Raji (cell line): ENCODE measurements around the gene RAB27B.

Experiments
- POLR2A ChIP-seq: IDR thresholded peaks from 2 replicates; pipeline ENCODE4 v1.6.1; 2011; ENCODE audit warnings: low read depth, low read length, control low read depth; ENCODE audit not compliant: insufficient read depth

Gene RAB27B

DNA sequence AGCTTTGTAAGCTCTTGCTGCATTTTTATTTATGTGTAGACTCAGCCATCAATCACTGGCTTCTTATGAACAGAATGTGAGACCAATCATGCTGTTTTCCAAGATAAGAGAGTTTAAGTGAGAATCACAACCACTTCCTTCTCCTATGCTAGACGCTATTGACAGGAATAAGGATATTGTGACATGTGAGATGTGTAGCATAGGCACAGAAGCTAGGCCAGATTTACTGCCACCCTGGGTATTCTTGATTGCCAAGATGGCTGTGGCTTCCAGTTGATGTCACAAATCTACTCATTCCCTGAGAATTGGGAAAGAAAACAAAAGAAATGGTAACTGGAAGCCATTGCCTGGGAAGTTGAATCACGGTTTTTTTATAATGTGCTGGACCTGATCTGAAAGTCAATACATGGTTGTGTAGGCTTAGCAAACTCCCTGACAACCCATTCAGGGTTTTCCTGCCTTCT, 49.9 kb downstream of the RAB27B start:
- TF ChIP-seq POLR2A = no peak

DNA sequence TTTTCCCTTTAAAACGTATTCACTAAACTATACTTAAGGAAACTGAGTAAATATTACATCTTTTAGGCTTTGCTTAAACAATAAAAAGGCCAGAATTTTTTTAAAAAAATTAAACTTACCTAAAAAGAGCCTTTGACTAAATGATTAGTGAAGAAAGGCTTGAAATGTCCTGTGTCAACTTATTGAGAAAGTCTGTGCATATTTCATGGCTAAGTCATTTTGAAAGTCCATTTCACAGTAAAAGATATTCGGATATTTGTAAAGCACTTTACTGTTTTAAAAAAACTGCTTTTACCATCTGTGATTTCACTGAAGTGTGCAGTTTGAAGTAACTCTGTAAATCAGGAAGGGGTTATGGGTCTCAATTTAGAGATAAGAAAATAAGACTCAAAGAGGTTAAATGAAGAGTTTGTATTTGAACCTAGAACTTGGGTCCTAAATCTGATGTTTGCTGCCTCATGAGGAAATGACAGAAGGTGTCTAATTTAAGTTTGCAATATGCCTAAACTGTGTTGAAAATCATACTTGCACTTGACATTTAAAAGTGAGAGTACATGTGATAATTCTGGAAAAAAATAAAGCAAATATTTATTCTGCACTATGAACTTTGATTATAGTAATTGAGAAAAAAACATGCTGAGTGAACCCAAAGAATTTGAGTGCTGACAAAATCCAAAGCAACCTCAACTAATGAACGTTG, 50.5 kb downstream of the RAB27B start:
- no peak for TF ChIP-seq POLR2A

- TF ChIP-seq POLR2A = no peak
Measured at GRCh38 chr18:54879691-54880090, 51.4 kb downstream of the RAB27B start.

- TF ChIP-seq POLR2A = no peak
Measured at GRCh38 chr18:54880395-54881105, 52.3 kb downstream of the RAB27B start.

DNA sequence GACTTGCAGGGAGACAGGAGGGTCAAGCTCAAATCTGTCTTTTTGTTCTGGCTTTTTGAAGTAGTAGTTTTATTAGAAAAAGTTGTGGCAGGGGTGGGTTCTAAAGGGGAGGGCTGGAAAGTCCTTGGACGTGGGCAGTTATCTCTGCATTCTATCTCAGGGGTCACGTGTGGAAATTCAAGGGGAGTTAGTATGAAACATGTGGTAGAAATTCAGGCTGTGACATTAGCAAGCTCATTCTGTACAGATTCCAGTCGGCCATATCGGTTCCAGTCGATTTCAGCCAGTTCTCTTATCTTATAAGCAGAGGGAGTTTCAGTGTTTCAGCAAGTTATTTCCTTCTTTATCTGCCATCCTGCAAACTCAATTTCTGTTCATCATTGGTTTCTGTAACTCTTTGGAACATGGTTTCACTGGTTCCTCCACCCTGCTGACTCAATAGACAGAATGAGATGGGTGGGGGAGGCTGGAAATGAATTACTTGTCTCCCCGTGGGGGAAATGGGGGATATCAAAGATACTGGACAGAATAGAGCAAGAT, 53.0 kb downstream of the RAB27B start:
- TF ChIP-seq POLR2A = no peak

- TF ChIP-seq POLR2A = no peak
Measured at GRCh38 chr18:54882318-54882717, 54.0 kb downstream of the RAB27B start.

GRCh38 chr18:54883816-54884604, 55.7 kb downstream of the RAB27B start:
- no peak for TF ChIP-seq POLR2A

- TF ChIP-seq POLR2A = no peak
Measured at GRCh38 chr18:54888378-54888777, 60.1 kb downstream of the RAB27B start.

GRCh38 chr18:54888933-54889332, 60.7 kb downstream of the RAB27B start:
- no peak for TF ChIP-seq POLR2A

GRCh38 chr18:54899500-54899899, 71.2 kb downstream of the RAB27B start:
- TF ChIP-seq POLR2A = no peak

DNA sequence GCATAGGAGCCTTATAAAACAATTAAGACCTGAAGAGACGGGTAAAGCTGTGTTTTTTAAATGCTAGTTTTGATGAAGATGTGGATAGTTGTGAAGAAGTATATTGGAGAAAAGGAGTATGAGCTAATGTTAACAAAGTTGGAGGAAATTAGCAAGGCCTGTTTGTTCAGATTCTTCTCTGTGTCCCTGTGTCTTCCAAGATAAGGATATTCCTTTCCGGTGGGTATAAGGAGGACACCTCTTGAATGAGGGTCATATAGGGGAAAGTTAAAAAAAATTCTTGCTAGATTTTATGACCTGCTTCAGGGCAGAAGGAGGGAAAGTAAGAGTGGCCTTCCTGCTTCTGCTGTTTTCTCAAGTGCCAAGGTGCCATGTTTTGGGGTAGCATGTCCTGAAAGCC, 72.0 kb downstream of the RAB27B start:
- TF ChIP-seq POLR2A = no peak

DNA sequence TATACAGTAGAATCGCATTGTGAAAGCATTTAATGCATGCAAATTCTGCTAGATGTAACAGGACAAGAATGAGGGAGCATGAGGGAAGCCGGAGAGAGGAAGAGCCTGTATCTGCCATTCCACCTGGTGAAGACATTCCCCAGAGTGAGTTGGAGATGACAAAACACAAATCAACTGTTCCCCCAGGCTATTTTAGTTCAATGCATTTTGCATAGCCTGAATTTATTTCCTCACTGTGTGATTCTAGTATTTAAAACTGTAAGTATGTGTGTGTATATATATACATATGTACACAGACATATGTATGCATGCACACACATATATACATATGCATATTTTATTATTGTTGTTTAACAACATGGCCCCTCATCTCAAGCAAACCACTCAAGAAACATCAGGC, 76.3 kb downstream of the RAB27B start:
- TF ChIP-seq POLR2A = no peak

DNA sequence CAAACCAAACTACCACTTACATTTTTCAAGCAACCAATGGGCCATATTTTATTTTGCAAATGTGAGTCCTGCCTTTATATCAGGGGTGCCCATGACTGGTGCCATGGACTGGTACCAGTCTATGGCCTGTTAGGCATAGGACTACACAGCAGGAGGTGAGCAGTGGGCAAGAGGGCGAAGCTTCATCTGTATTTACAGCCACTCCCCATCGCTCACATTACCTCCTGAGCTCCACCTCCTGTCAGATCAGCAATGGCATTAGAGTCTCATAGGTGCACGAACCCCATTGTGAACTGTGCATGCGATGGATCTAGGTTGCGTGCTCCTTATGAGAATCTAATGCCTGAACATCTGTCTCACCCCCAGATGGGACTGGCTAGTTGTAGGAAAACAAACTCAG, 77.4 kb downstream of the RAB27B start:
- no peak for TF ChIP-seq POLR2A

DNA sequence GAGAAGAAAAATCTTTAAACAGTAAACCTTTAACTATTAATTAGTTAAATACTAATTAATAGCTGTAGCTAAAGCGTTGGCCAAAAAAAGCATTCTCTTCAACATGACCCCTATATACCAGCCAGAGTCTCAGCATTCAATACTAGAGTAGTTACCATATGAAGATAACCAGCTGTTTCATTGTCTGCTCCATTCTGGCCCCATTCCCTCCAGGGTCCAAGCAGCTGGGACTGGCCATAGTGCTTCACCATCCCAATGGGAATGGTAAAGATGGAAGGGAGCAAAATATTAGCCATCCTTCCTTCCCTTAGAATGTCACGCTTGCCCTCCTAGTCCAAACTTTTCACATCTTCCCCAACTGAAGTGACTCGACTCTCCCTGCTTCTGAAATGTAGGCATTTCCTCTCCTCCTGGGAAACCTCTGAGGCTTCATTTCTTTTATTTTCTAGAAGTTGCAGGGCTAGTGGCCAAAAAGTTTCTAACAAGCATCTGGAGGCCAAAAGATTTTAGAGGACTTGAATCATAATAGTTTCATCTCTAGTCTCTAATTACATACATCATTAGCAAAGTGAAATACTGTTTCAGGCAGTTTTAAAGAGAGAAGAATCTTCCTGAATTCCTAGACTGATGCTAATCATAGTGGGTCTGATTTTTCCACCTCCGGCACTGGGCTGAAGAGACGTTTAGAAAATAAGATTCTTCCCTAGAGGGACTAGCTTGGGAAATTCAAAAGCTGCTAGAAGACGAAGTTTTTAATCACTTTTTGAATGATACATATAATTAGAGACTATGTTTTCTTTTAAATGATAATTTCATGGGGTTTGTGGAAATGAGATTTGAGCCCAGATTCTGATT, 78.3 kb downstream of the RAB27B start:
- no peak for TF ChIP-seq POLR2A

DNA sequence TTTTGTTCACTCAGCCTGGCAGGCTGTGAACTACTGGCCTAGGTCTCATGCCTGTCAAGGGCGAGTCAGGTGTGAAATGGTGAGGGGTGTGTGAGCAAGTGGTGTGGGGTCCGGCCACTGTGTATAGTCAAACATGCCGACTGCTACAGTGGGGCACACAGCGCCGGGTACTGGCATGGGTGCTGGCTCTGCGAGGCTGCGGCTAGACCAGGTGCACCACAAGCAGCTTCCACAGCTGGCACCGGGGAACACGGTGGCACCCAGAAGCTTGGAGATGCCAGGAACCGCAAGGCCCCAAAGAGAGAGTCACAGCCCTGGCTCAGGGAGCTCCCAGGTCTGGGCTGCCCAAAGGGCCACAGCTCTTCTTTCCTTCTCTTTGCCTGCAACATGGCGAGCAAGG, 81.3 kb downstream of the RAB27B start:
- no peak for TF ChIP-seq POLR2A
